Coronary artery (tissue), 2 donors: ENCODE measurements around the gene CRIP2.

Source experiments
- DNase-seq: peaks from one replicate; pipeline ENCODE4 v3.0.0-alpha.2; 2017; ENCODE audit warnings: low spot score
- H3K27ac ChIP-seq, 2 donors: fragments of 200-600 bp; sonication (generic); one replicate each; pipeline ENCODE4 v1.5.1; 2016 to 2019
- H3K4me3 ChIP-seq: fragments of 200-600 bp; sonication (generic); 2 replicates; pipeline ENCODE4 v1.5.1; 2016; ENCODE audit warnings: mild to moderate bottlenecking, moderate library complexity
- TF ChIP-seq, protein P1 (sequence below): fragments of 200-600 bp; sonication (generic); IDR thresholded peaks from one replicate; pipeline ENCODE4 v1.5.1; 2019; ENCODE audit warnings: antibody characterized with exemption

CRIP2 gene, protein sequence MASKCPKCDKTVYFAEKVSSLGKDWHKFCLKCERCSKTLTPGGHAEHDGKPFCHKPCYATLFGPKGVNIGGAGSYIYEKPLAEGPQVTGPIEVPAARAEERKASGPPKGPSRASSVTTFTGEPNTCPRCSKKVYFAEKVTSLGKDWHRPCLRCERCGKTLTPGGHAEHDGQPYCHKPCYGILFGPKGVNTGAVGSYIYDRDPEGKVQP

DNA sequence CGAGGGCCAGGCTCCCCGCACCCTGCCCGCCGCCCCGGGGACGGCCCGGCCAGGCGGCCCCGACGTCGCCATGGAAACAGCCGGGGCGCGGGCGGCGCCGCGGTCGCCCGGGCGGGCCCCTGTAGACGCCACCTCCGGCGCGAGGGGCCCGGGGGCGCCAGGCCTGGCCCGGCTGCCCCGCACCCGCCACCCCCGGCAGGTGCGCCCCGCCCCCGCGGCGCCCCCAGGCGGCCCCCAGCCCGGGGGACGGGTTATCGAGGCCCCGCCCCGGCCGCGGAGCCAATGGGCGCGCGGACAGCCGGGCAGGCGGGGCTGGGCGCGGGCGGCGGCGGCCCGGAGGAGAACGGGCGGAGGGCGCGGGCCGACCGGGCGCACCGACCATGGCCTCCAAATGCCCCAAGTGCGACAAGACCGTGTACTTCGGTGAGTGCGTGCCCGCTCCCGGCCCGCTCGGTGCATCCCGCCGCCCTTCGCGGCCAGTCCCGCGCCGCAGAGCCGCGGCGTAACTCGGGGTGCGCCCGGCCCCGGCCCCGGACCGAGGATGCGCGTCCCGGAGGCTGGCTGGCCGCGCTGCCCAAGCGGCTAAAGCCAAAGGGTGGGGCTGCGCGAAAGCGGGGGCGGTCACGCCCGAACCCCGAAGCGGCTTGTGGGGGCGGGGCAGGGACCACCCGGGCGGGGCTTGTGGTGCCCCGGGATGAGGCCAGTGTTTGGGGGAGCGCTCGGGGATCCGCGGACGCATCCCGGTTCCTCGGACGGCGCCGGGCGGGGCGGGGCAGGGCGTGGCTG lies at the start of gene CRIP2:
CRIP2 (plus strand) TSS at position 339 of the 786 bp plus-strand sequence; CDS start at position 381, 42 bp downstream.
- Histone ChIP-seq H3K4me3 (peak within 1 kb of the TSS; percentile 97), H3K27ac (peak within 1 kb of the TSS; percentile 96 to 100)
- DNase-seq, result no peak
- TF ChIP-seq, protein P1, sequence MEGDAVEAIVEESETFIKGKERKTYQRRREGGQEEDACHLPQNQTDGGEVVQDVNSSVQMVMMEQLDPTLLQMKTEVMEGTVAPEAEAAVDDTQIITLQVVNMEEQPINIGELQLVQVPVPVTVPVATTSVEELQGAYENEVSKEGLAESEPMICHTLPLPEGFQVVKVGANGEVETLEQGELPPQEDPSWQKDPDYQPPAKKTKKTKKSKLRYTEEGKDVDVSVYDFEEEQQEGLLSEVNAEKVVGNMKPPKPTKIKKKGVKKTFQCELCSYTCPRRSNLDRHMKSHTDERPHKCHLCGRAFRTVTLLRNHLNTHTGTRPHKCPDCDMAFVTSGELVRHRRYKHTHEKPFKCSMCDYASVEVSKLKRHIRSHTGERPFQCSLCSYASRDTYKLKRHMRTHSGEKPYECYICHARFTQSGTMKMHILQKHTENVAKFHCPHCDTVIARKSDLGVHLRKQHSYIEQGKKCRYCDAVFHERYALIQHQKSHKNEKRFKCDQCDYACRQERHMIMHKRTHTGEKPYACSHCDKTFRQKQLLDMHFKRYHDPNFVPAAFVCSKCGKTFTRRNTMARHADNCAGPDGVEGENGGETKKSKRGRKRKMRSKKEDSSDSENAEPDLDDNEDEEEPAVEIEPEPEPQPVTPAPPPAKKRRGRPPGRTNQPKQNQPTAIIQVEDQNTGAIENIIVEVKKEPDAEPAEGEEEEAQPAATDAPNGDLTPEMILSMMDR, result no peak

DNA sequence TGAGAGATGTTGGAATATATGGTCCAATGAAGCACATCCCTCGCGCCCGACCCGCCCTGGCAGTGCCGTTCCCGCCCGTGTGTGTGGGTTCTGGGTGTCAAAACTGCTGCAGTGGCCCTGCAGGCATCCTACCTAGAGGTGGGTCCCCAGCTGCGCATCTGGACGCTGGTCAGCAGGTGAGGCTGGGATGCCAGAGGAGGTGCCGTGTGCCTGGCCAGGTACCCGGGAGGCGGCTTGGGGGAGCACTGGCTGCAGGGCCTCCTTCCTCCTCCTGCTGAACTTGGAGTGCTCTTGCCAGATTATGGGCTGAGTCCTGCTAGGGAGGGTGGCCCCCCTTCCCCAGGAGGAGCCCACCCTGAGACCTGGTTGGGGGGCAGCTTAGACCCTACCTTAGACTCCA lies 49.8 kb upstream of the CRIP2 start:
- DNase-seq, result no peak
- H3K4me3 ChIP-seq, result no peak overlapping the region
- H3K27ac ChIP-seq, result no peak overlapping the region
- TF ChIP-seq, protein P1, result no peak

DNA sequence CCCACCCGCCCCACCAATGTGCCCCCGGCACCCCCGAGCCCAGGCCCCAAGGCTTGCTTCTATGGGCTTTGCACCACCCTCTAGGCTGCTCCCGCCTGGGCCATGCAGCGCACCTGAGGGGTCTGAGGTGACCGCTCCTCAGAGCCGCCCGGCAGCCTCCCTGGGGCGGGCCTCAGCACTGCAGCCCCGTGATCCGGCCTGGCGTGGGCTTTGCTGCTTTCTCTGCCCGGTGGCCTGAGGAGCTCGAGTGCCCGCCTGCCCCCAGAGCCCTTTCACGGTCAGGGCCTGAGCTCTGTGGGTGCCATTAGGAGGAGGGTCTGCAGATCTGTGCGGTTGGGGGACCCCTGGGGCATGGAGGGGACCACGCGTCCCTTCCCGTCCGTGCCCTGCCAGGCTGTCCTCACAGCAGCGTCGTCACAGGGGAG lies 48.8 kb upstream of the CRIP2 start:
- TF ChIP-seq, protein P1, result no peak
- DNase-seq, result no peak
- Histone ChIP-seq H3K4me3 (no peak overlapping the region), H3K27ac (no peak overlapping the region)

DNA sequence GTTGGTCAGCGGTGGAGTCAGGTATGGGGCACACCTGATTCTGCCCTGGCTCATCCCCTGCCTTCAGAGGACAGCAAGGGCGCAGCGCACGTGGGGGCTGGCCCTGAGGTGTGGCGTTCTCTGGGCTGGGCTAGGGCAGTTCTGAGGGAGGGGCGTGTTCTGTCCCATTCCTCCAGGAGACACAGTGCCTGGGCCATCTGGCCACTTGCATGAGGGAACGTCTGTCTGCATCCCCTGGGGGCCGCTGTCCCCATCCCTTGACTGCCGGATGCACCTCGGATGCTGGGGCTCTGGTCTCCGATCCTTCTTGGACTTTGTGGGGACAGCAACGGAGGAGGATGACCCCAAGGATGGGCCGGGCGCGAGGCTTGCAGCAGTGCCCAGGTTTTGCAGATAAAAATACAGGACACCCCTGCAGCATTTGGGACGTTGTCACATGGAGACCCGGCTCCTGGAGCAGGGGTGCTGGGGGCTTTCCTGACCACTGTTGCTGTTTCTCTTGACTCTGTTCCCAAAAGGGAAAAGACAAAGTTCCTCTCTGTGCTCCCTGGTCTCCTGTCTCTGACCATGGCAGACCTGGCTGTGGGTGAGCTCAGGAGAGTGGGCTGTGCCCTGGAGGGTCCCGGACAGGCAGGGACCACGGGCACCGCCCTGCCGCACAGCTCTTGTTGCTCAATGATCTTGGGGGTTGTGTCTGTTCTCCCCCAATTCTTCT lies 48.0 kb upstream of the CRIP2 start:
- no peak overlapping the region for H3K27ac ChIP-seq
- H3K4me3 ChIP-seq, result no peak overlapping the region
- DNase-seq, result no peak
- TF ChIP-seq, protein P1, result no peak

DNA sequence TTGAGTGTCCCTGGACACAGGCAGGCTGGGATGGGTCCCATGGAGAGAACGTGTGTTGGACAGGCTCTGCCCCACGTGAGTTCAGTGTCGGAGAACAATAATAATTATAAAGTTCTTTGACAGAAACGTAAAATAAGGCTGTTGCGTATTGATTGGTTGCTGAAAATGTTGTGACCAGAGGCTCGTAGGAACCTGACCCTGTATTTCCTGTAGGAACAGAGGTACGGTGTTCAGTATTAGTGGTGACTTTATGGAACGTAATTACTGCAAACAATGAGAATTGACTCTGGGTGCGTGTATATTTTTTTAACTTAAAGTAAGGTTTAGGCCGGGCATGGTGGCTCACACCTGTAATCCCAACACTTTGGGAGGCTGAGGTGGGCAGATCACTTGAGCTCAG lies 47.2 kb upstream of the CRIP2 start:
- TF ChIP-seq, protein P1, result no peak
- H3K4me3 ChIP-seq, result no peak overlapping the region
- no peak for DNase-seq
- H3K27ac ChIP-seq, result no peak overlapping the region

DNA sequence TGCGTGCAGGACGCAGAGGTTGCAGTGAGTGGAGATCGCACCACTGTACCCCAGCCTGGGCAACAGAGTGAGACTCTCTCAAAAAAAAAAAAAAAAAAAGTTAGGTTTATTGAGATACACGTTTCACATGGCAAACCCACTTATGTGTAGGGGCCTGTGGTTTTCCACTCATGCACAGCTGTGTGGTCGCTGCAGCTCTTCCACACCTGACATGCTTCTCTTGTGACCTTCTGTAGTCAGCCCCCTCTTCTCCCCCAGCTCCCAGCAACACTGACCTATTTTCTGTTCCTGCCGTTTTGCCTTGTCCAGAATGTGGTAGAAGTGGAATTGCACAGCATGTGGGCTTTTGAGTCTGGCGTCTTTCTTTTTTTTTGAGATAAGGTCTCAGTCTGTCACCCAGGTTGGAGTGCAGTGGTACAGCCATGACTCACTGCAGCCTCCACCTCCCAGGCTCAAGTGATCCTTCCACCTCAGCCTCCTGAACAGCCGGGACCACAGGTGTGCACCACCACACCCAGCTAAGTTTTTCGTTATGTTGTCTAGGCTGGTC lies 46.6 kb upstream of the CRIP2 start:
- Histone ChIP-seq H3K4me3 (no peak overlapping the region), H3K27ac (no peak overlapping the region)
- TF ChIP-seq, protein P1, result no peak
- DNase-seq, result no peak
